PFSK-1 (cell line): ENCODE data around the gene PPM1H.

Source experiments
- FOXP2 ChIP-seq: optimal IDR thresholded peaks from 2 replicates; pipeline ENCODE3; 2011; ENCODE audit warnings: borderline replicate concordance, control low read depth, inconsistent platforms; ENCODE audit not compliant: insufficient read depth; ENCODE audit errors: extremely low read length, extremely low read depth
- POLR2AphosphoS5 ChIP-seq: IDR thresholded peaks from 2 replicates; pipeline ENCODE4 v1.6.1; 2012; ENCODE audit warnings: low read depth, mild to moderate bottlenecking, control low read depth, low read length, moderate library complexity
- REST ChIP-seq, 2 experiments: IDR thresholded peaks; 2 replicates each; pipeline versions ENCODE4 v1.6.1 to v1.8.0; 2011 to 2012; ENCODE audit warnings: low read depth in 2 of 2, low read length in 2 of 2, control low read depth in 1 of 2, inconsistent platforms in 1 of 2, mild to moderate bottlenecking in 1 of 2, moderate library complexity in 1 of 2; ENCODE audit not compliant: insufficient read depth in 1 of 2
- SIN3A ChIP-seq: IDR thresholded peaks from 2 replicates; pipeline ENCODE4 v1.6.1; 2012; ENCODE audit warnings: mild to moderate bottlenecking, low read length, moderate library complexity, borderline replicate concordance; ENCODE audit not compliant: insufficient read depth
- TAF1 ChIP-seq: IDR thresholded peaks from 2 replicates; pipeline ENCODE4 v1.6.1; 2012; ENCODE audit warnings: low read length, control low read depth, borderline replicate concordance; ENCODE audit not compliant: insufficient read depth

The PPM1H gene

GRCh38 chr12:62643486-62643885 is 291.5 kb downstream of the PPM1H start:
- TF ChIP-seq POLR2AphosphoS5: no peak
- TF ChIP-seq SIN3A: no peak
- TF ChIP-seq FOXP2: no peak
- no peak for TF ChIP-seq REST (IDR thresholded peaks at IDR 0.05; ENCODE audit: insufficient read depth in 1 of 2, low read depth in 2 of 2, low read length in 2 of 2)
- TF ChIP-seq TAF1: no peak

GRCh38 chr12:62642486-62642885 is 292.5 kb downstream of the PPM1H start:
- no peak for TF ChIP-seq FOXP2

GRCh38 chr12:62640910-62641448 is 294.0 kb downstream of the PPM1H start:
- TF ChIP-seq FOXP2 (no peak), TAF1 (no peak), REST (IDR thresholded peaks at IDR 0.05; ENCODE audit: insufficient read depth in 1 of 2, low read depth in 2 of 2, low read length in 2 of 2) (no peak), POLR2AphosphoS5 (no peak), SIN3A (no peak)

- no peak for TF ChIP-seq REST (IDR thresholded peaks at IDR 0.05; ENCODE audit: insufficient read depth in 1 of 2, low read depth in 2 of 2, low read length in 2 of 2)
- TF ChIP-seq TAF1: no peak
- no peak for TF ChIP-seq SIN3A
- no peak for TF ChIP-seq FOXP2
- TF ChIP-seq POLR2AphosphoS5: no peak
These were observed 297.3 kb downstream of the PPM1H start for GRCh38 chr12:62637679-62638078.

- TF ChIP-seq REST (IDR thresholded peaks at IDR 0.05; ENCODE audit: insufficient read depth in 1 of 2, low read depth in 2 of 2, low read length in 2 of 2) (no peak), FOXP2 (no peak), SIN3A (no peak), POLR2AphosphoS5 (no peak), TAF1 (no peak)
These were observed 299.3 kb downstream of the PPM1H start for GRCh38 chr12:62635649-62636048.
